HepG2 (cell line): ENCODE results near the gene ASAP2. TPM values are rescaled to one million over a fixed set of nuclear protein-coding genes. Genes with fewer than 3 reads are reported as not detected.
A peak's percentile ranks its signal among the peaks of the same experiment; 100 is the strongest.

Source experiments
- AHR ChIP-seq: IDR thresholded peaks from 2 replicates; pipeline ENCODE4 v1.6.1; 2018; ENCODE audit warnings: missing genetic modification reagents, missing compliant biosample characterization
- ATM ChIP-seq: fragments of 450-650 bp; IDR thresholded peaks from 2 replicates; pipeline ENCODE4 v1.7.1; 2017; ENCODE audit warnings: mild to moderate bottlenecking, borderline replicate concordance
- ESRRA ChIP-seq: sonication (generic); formaldehyde crosslinking; IDR thresholded peaks from 2 replicates; pipeline ENCODE4 v1.5.1; 2020; ENCODE audit warnings: mild to moderate bottlenecking, low read depth, missing genetic modification reagents
- FOXK2 ChIP-seq: fragments of 450-650 bp; IDR thresholded peaks from 2 replicates; pipeline ENCODE4 v1.6.1; 2016
- HOMEZ ChIP-seq: IDR thresholded peaks from 2 replicates; pipeline ENCODE4 v1.6.1; 2016; ENCODE audit warnings: low read depth
- IRX3 ChIP-seq: sonication (generic); formaldehyde crosslinking; IDR thresholded peaks from 2 replicates; pipeline ENCODE4 v1.8.1; 2023; ENCODE audit warnings: mild to moderate bottlenecking, low read depth, missing genetic modification reagents, borderline replicate concordance
- MED1 ChIP-seq: sonication (generic); formaldehyde crosslinking; IDR thresholded peaks from 2 replicates; pipeline ENCODE4 v1.4.0; 2020; ENCODE audit warnings: missing genetic modification reagents
- PITX1 ChIP-seq: sonication (generic); formaldehyde crosslinking; IDR thresholded peaks from 2 replicates; pipeline ENCODE4 v1.5.1; 2020; ENCODE audit warnings: mild to moderate bottlenecking, missing genetic modification reagents
- RBFOX2 ChIP-seq: fragments of 200-400 bp; formaldehyde crosslinking; IDR thresholded peaks from 2 replicates; pipeline ENCODE4 v1.6.1; 2017; ENCODE audit warnings: low read depth, mild to moderate bottlenecking, low read length
- RFXANK ChIP-seq: IDR thresholded peaks from 2 replicates; pipeline ENCODE4 v1.6.1; 2016
- SNAPC4 ChIP-seq: sonication (generic); formaldehyde crosslinking; IDR thresholded peaks from 2 replicates; pipeline ENCODE4 v1.4.0; 2020; ENCODE audit warnings: mild to moderate bottlenecking, missing genetic modification reagents
- SP1 ChIP-seq, 2 experiments: fragments of 450-650 bp in 1 of 2; sonication (generic) in 1 of 2; formaldehyde crosslinking in 1 of 2; IDR thresholded peaks; 2 replicates each; pipeline versions ENCODE4 v1.4.0 to v1.6.1; 2016 to 2020; ENCODE audit warnings: missing genetic modification reagents in 1 of 2
- SRSF4 ChIP-seq: fragments of 200-400 bp; formaldehyde crosslinking; IDR thresholded peaks from one replicate; pipeline ENCODE4 v1.6.1; 2018; ENCODE audit warnings: mild to moderate bottlenecking, low read depth, low read length, moderate library complexity; ENCODE audit not compliant: poor library complexity, severe bottlenecking
- TBX2 ChIP-seq: sonication (generic); formaldehyde crosslinking; IDR thresholded peaks from 2 replicates; pipeline ENCODE4 v1.5.0; 2020; ENCODE audit warnings: missing genetic modification reagents, mild to moderate bottlenecking, borderline replicate concordance
- ZFP36L1 ChIP-seq: sonication (generic); formaldehyde crosslinking; IDR thresholded peaks from 2 replicates; pipeline ENCODE4 v1.8.0; 2022; ENCODE audit warnings: mild to moderate bottlenecking, missing genetic modification reagents, moderate library complexity
- ZFP91 ChIP-seq: sonication (generic); formaldehyde crosslinking; IDR thresholded peaks from 2 replicates; pipeline ENCODE4 v1.9.0; 2022; ENCODE audit warnings: missing genetic modification reagents, mild to moderate bottlenecking, borderline replicate concordance
- ZMAT5 ChIP-seq: sonication (generic); formaldehyde crosslinking; IDR thresholded peaks from 2 replicates; pipeline ENCODE4 v1.5.0; 2020; ENCODE audit warnings: mild to moderate bottlenecking, low read depth, missing genetic modification reagents, borderline replicate concordance
- ZNF496 ChIP-seq: sonication (generic); formaldehyde crosslinking; IDR thresholded peaks from 2 replicates; pipeline ENCODE4 v1.8.1; 2023; ENCODE audit warnings: mild to moderate bottlenecking, moderate library complexity, missing genetic modification reagents; ENCODE audit not compliant: insufficient replicate concordance
- ZNF530 ChIP-seq: sonication (generic); formaldehyde crosslinking; IDR thresholded peaks from 2 replicates; pipeline ENCODE4 v1.5.0; 2020; ENCODE audit warnings: low read depth, mild to moderate bottlenecking, missing genetic modification reagents
- ZNF549 ChIP-seq: sonication (generic); formaldehyde crosslinking; IDR thresholded peaks from 2 replicates; pipeline ENCODE4 v1.5.0; 2020; ENCODE audit warnings: missing genetic modification reagents
- ZSCAN25 ChIP-seq: sonication (generic); formaldehyde crosslinking; IDR thresholded peaks from 2 replicates; pipeline ENCODE4 v1.8.0; 2022; ENCODE audit warnings: mild to moderate bottlenecking, missing genetic modification reagents
- polyA plus RNA-seq, 8 experiments: library from polyadenylated mRNA; depleted of rRNA in 3 of 8; stranded (reverse) in 7 of 8; unstranded in 1 of 8; fragments of >200 nt; fragmentation: Illumina TruSeq in 4 of 8; extraction: Trizol in 4 of 8; gene quantifications; 2 replicates each; pipeline versions ENCODE4 v1.2.1 to v1.2.3, GENCODE V29; 2011 to 2016; ENCODE audit warnings: low read depth in 4 of 8, missing spikeins in 1 of 8, mixed read lengths in 1 of 8; ENCODE audit not compliant: insufficient read depth in 1 of 8
- total RNA-seq, 5 experiments: library from RNA; depleted of rRNA; stranded (reverse); fragments of >200 nt; fragmentation: Illumina TruSeq; extraction: Trizol; gene quantifications; 2 replicates each; pipeline ENCODE4 v1.2.3, GENCODE V29; 2016; ENCODE audit warnings: low read depth in 1 of 5

The ASAP2 gene
- total and polyA plus RNA-seq, 2 of the 13 experiments (the other 11 are each of a cell fraction or from before 2014, with no cell fraction given), result 7.3 to 22.3 TPM

- TF ChIP-seq SNAPC4, result 0 out of 2 replicates have a peak, but pooled peaks have one; percentile 73
- peak; percentile 91 for TF ChIP-seq TBX2 (CRISPR knock-in tag)
- no peak for TF ChIP-seq ZNF549 (CRISPR knock-in tag)
- peak; percentile 87 for TF ChIP-seq ZSCAN25 (CRISPR knock-in tag)
- TF ChIP-seq ZNF530, result no peak
- TF ChIP-seq RBFOX2, result peak; percentile 90
- no peak for TF ChIP-seq ZMAT5 (CRISPR knock-in tag)
- TF ChIP-seq ZNF496 (CRISPR knock-in tag), result no peak
- peak; percentile 78 for TF ChIP-seq SRSF4
- TF ChIP-seq MED1, result peak; percentile 85
- peak; percentile 81 for TF ChIP-seq HOMEZ
- 0 out of 2 replicates have a peak, but pooled peaks have one; percentile 48 for TF ChIP-seq ZFP36L1 (CRISPR knock-in tag)
- no peak; the same call in 1 of the 2 replicates for TF ChIP-seq PITX1 (CRISPR knock-in tag)
- TF ChIP-seq SP1 (IDR thresholded peaks at IDR 0.05), result no peak
- peak; percentile 90 for TF ChIP-seq SP1 (CRISPR knock-in tag; IDR thresholded peaks at IDR 0.05)
- 0 out of 2 replicates have a peak, but pooled peaks have one; percentile 35 for TF ChIP-seq FOXK2
- TF ChIP-seq RFXANK (CRISPR knock-in tag), result no peak; the same call in 1 of the 2 replicates
- peak; percentile 70; the same call in 1 of the 2 replicates for TF ChIP-seq AHR (CRISPR knock-in tag)
- no peak for TF ChIP-seq ATM
- no peak; the same call in 1 of the 2 replicates for TF ChIP-seq IRX3 (CRISPR knock-in tag)
- TF ChIP-seq ESRRA (CRISPR knock-in tag), result peak; percentile 79
- peak; percentile 98 for TF ChIP-seq ZFP91 (CRISPR knock-in tag)
Measured at GRCh38 chr2:9423100-9423921, 216.7 kb downstream of the ASAP2 start, which contains the start of the genes CPSF3 and ITGB1BP1 (continued).
